ENCODE data around the gene PCNX2. TPM values are rescaled to one million over a fixed set of nuclear protein-coding genes. Genes with fewer than 3 reads are reported as not detected.

PCNX2 gene
- total RNA-seq, 1 donor from 2014 or later, result 22.1 TPM

GRCh38 chr1:233261206-233261605, 34.3 kb downstream of the PCNX2 start:
- intact Hi-C loops (cut with micrococcal nuclease), result no loop called here

GRCh38 chr1:233257786-233258185, 37.7 kb downstream of the PCNX2 start:
- intact Hi-C loops (cut with micrococcal nuclease), result no loop called here

DNA sequence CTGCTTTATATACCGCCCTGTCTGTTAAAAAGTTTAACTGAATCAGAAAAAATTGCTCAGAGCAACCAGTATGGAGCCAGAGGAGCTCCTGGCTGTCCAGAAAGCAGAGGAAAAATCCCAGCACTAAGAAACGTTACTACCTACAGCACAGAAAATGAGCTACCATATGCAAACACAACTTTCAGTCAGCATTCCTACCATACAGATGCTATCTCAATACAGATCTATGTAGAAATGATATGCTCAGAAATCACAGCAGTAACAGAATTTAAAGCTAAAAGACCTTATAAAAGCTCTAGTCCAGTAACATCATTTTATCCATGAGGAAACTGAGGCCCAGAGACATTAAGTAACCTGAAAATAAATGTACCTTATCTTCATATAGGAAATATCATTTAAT, 38.7 kb downstream of the PCNX2 start:
- intact Hi-C loops (cut with micrococcal nuclease), result no loop called here

- intact Hi-C loops (cut with micrococcal nuclease), result no loop called here
These were observed 39.3 kb downstream of the PCNX2 start for GRCh38 chr1:233256191-233256590.

- intact Hi-C loops (cut with micrococcal nuclease), result no loop called here
These were observed 40.4 kb downstream of the PCNX2 start for GRCh38 chr1:233255145-233255544.

DNA sequence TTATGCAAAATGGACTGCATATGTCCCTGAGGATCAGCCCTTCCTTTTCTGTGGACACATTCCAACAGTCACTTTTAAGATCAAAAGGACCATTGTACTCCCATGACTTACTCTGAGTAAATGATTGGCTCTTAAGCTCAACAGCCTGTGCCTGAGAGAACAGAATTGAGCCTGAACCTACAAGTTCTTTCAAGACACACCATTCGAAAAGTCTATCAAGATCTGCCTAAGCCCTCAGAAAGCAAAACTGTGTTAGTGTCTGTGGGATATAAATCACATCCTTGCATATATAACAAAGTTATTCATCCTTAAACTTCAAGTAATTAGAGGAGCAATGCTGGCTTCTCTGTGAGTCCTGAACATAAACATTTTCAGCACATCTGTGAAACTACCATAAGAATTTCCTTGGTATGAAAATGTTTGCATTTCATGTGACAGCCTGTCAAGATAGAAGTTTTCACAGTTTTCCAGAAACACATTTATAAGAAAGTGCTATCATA, 41.6 kb downstream of the PCNX2 start:
- intact Hi-C loops (cut with micrococcal nuclease), result no loop called here

DNA sequence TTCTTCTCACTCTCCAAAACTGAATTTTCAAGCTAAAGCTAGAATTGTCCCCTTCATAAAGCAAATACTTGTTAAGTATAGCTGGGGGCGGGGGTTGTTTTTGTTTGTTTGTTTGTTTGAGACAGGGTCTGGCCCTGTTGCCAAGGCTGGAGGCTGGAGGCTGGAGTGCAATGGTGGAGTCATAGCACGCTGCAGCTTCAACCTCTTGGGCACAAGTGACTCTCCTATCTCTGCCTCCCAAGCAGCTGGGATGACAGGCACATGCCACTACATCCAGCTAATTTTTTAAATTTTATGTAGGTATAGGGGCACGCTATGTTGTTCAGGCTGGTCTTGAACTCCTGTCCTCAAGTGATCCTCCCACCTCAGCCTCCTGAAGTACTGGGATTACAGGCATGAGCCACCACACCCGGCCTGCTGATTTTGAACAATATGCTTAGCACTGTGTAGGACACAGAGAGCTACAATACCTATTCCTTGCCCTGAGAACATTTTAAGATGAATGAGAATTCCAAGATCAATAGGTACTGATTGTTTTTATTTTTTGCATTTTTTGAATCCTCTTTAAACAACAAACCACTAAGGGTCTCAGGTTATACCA, 42.2 kb downstream of the PCNX2 start:
- intact Hi-C loops (cut with micrococcal nuclease), result no loop called here

DNA sequence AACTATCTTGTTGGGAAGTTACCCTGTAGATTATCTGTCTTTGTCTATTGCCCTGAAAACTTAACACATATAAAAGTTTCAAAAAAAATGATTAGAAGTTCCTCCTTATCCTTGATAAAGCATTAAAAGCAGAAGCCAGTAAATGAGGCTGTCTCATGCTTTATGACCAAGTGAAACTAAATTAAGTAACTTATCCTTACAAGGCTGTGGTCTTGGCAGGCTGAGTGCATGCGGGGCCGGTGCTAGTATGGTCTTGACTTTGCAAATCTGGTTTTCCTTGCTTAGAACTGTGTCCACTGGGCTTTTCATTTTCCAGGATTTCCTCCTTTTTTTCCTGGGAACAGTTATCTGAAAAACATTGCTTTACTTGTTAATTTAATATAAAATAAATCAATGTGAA, 43.1 kb downstream of the PCNX2 start:
- intact Hi-C loops (cut with micrococcal nuclease), result no loop called here

GRCh38 chr1:233251201-233251720, 44.3 kb downstream of the PCNX2 start:
- intact Hi-C loops (cut with micrococcal nuclease), result no loop called here

GRCh38 chr1:233248014-233248413, 47.5 kb downstream of the PCNX2 start:
- intact Hi-C loops (cut with micrococcal nuclease), result no loop called here

DNA sequence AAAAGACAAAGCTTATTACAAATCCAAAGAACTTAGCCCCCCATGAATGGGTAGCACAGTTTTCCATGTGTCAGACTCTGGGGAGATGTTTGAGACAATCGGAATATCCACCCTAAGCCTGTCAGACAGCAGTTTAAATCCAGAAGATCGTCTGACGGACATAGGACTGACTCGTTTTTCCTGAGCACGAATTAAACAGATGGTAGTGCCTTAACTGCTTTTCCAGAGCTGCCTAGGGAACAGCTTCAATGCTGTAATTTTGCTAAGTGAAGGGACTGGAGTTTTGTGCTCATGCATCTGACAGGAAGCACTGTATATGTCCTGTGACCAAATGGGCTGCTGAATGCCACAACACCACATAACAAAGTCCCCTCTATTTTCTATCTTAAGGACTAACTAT, 48.6 kb downstream of the PCNX2 start:
- intact Hi-C loops (cut with micrococcal nuclease), result no loop called here

GRCh38 chr1:233245191-233245765, 50.2 kb downstream of the PCNX2 start:
- intact Hi-C loops (cut with micrococcal nuclease), result no loop called here

GRCh38 chr1:233244183-233244582, 51.3 kb downstream of the PCNX2 start:
- intact Hi-C loops (cut with micrococcal nuclease), result no loop called here

DNA sequence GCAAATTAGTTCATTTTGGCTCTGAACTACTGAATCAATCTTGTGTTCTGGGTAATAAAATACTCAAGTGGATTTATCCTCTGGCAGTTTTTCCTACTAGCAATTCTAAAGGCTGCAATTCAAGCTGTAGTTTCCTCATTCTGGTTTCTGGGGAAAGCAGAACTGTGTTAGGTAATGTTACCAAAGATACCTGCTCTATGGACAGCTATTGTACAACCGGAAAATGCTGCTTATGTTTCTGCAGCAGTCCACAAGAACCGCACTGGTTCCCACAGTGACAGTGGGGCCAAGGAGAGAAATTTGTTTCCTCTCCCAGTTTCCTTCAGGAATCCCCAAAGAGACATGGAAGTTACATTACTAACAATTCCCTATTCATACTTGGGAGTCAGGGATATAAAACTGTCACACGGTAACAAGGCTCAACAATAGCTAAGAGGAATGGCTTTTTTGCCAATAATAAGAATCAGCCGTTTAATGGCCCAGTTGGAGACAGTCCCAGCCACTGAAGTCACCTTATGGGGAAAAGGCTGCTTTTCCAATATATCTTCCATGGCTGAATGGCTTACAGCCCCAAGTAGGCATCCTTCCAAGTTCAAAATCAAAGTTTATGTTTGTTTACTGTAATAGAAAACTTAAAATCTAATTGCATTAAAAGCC, 52.6 kb downstream of the PCNX2 start:
- intact Hi-C loops (cut with micrococcal nuclease), result no loop called here

- intact Hi-C loops (cut with micrococcal nuclease), result loop anchor here (1.0 kb wide), 1 partner anchor 606 kb away; no protein-coding TSS in a partner anchor
These were observed 53.8 kb downstream of the PCNX2 start for GRCh38 chr1:233241759-233242158.

DNA sequence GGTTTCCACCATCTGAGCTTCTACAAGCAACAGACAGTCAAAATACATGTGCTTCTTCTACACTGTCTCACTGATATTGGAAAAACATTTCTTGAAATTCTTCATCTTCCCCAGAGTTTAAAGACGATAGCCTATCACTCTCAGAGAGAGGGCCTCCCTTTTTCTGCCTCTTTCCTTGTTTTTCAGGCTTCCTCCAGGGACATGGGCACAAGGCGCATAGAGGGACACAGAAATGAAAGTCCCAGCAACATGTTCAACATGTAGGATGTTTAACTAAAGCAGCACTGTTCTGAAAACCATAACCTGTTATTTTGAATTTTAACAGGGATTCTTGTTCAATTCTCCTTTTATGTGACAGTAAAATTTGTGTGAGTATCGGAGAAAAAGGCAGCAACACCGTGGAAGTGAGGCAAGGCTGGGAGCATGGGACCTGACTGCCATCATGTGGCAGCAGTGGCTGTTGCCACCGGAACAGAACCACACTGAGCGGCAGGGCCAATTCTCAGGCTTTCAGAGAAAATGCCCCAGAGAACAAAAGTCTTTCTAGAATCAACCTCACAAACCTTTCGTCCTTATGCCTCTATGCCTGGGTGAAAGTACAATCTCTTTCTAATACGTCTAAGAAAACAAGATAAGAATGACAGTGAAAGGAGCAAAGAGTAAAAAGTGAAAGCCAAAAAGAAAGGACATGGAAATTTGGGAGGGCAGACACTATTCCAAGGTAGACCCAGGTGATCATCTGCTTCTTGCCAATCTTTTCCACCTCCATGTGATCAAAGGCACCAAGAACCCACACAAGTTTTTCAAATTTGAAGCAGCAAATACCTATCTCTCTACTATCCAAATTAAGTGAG, 54.5 kb downstream of the PCNX2 start:
- intact Hi-C loops (cut with micrococcal nuclease), result loop anchor here (1.0 kb wide), 1 partner anchor 606 kb away; no protein-coding TSS in a partner anchor

- intact Hi-C loops (cut with micrococcal nuclease), result no loop called here
These were observed 55.2 kb downstream of the PCNX2 start for GRCh38 chr1:233240371-233240770.

GRCh38 chr1:233238884-233239431, 56.6 kb downstream of the PCNX2 start:
- intact Hi-C loops (cut with micrococcal nuclease), result no loop called here

DNA sequence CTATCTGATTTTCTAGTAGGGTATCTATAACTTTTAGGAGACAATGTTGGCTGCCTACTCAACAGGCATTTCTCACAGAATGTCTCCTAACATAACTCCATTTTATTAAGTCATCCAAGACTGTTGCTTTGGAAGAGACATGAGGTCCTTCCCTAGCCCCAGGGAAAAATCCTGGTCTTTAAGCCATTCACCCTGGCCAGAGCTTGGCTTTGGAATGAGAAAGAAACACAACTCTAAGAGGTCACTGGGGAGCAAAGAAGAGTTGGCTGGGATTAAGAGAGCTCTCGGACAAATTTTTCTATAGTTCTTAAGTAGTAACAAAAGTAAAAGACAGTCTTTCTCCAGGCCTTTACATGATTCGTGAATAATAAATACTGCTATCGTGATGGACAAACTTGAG, 57.9 kb downstream of the PCNX2 start:
- intact Hi-C loops (cut with micrococcal nuclease), result no loop called here

DNA sequence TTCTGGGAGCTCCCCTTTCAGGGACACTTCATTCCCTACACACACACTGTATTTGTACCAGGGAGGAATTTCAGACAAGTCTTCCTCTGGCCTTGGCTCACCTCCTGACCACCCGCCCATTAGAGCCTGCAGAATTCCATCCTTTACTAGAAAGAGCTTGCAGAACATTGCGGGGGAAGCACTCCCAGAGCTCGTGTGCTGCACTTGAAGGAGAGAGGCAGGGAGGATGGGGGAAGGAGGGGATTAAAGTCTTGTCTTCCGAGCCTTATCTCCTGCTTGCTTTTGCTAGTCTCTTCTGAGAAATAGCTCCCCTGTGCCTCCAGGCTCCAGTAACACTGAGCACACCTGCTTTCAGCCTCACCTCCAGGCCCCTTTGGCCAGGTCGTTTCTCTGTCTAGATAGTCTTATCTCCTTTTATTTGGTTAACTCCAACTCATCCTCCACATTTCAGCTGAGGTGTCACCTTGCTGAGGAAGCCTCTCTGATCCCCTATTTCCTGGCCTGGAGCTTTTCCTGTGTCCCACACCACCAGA, 62.0 kb downstream of the PCNX2 start:
- intact Hi-C loops (cut with micrococcal nuclease), result no loop called here

- intact Hi-C loops (cut with micrococcal nuclease), result no loop called here
These were observed 65.5 kb downstream of the PCNX2 start for GRCh38 chr1:233230011-233230410.

All from T-helper 2 cell treated with Interferon-gamma antibody and Interleukin-4, amounts not matched to agents 100 ng/mL and 5 ng/mL, for 36 hours (primary cell).